ENCODE measurements around the gene CBARP. TPM values are rescaled to one million over a fixed set of nuclear protein-coding genes. Genes with fewer than 3 reads are reported as not detected.
A peak's percentile ranks its signal among the peaks of the same experiment; 100 is the strongest.

Gene CBARP
- total and polyA plus RNA-seq, 9 of the 15 experiments (the other 6 are each of a cell fraction or from before 2014, with no cell fraction given), result 0.03 to 8.9 (median 1.2) TPM; not detected in 1

DNA sequence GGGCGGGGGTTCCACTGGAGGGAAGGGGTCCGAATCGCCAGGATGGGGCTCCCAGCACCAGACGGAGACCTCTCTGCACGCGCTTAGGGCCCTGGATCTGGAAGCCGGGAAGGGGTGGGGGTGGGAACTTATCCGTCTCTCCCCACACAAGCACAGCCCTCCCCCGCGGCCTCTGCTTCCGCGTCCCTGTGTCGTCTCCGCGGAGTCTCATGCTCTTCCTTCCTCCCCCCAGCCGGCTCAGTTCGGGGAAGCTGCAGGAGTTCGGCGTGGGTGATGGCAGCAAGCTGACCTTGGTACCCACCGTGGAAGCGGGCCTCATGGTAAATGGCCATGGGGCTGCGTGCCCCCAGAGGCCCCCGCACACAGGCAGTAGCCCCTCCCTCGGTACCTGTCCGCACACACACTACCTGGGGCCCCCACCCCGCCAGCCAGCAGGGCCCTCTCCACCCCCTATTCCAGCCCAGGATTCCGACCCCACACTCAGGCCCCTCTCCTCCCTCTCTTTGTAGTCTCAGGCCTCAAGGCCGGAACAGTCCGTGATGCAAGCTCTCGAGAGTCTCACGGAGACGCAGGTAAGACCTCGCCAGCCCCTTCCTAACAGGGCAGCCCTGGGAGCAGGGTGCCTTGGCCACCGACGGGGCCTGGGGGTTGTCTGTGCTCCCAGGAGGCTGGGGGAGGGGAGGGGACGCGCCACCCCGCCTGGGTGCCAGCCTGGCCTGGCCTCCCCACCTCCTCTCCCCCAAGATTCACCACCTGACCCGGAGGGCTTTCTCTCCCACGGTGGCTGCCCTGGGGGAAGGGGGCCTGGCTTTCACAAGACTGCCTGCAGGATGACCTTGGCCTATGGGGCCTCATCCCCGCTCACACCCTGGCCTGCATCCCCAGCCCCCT lies 13.8 kb upstream of the CBARP start (continued):
- TF ChIP-seq, protein P1, sequence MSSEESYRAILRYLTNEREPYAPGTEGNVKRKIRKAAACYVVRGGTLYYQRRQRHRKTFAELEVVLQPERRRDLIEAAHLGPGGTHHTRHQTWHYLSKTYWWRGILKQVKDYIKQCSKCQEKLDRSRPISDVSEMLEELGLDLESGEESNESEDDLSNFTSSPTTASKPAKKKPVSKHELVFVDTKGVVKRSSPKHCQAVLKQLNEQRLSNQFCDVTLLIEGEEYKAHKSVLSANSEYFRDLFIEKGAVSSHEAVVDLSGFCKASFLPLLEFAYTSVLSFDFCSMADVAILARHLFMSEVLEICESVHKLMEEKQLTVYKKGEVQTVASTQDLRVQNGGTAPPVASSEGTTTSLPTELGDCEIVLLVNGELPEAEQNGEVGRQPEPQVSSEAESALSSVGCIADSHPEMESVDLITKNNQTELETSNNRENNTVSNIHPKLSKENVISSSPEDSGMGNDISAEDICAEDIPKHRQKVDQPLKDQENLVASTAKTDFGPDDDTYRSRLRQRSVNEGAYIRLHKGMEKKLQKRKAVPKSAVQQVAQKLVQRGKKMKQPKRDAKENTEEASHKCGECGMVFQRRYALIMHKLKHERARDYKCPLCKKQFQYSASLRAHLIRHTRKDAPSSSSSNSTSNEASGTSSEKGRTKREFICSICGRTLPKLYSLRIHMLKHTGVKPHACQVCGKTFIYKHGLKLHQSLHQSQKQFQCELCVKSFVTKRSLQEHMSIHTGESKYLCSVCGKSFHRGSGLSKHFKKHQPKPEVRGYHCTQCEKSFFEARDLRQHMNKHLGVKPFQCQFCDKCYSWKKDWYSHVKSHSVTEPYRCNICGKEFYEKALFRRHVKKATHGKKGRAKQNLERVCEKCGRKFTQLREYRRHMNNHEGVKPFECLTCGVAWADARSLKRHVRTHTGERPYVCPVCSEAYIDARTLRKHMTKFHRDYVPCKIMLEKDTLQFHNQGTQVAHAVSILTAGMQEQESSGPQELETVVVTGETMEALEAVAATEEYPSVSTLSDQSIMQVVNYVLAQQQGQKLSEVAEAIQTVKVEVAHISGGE (CRISPR knock-in tag; IDR thresholded peaks at IDR 0.05), result peak in 1 of 3 experiments; percentile 73; a peak in 1 of 6 replicates
- TF ChIP-seq ERF (CRISPR knock-in tag; IDR thresholded peaks at IDR 0.05) (no peak; the same call in 1 of the 2 replicates), KDM1A (IDR thresholded peaks at IDR 0.05) (no peak; a peak in 1 of 4 replicates), ARID2 (IDR thresholded peaks at IDR 0.05) (no peak), TAF15 (IDR thresholded peaks at IDR 0.05; ENCODE audit: low read depth, low read length) (no peak), FOXA1 (IDR thresholded peaks at IDR 0.05; ENCODE audit: borderline replicate concordance) (no peak), ZBED1 (IDR thresholded peaks at IDR 0.05) (no peak), MAZ (CRISPR knock-in tag; conservative IDR thresholded peaks at IDR 0.05 in 1 of 2, IDR thresholded peaks at IDR 0.05 in 1 of 2) (peak in 1 of 2 experiments; percentile 7; a peak in 2 of 4 replicates), FOXK2 (conservative IDR thresholded peaks at IDR 0.05 in 1 of 2, IDR thresholded peaks at IDR 0.05 in 1 of 2; ENCODE audit: low read depth in 2 of 2) (no peak), BDP1 (IDR thresholded peaks at IDR 0.05; ENCODE audit: insufficient read depth, insufficient read length) (no peak), NR2C1 (IDR thresholded peaks at IDR 0.05) (no peak), NR2C1 (tag; IDR thresholded peaks at IDR 0.05) (no peak)
- TF ChIP-seq, protein P2, sequence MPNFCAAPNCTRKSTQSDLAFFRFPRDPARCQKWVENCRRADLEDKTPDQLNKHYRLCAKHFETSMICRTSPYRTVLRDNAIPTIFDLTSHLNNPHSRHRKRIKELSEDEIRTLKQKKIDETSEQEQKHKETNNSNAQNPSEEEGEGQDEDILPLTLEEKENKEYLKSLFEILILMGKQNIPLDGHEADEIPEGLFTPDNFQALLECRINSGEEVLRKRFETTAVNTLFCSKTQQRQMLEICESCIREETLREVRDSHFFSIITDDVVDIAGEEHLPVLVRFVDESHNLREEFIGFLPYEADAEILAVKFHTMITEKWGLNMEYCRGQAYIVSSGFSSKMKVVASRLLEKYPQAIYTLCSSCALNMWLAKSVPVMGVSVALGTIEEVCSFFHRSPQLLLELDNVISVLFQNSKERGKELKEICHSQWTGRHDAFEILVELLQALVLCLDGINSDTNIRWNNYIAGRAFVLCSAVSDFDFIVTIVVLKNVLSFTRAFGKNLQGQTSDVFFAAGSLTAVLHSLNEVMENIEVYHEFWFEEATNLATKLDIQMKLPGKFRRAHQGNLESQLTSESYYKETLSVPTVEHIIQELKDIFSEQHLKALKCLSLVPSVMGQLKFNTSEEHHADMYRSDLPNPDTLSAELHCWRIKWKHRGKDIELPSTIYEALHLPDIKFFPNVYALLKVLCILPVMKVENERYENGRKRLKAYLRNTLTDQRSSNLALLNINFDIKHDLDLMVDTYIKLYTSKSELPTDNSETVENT (CRISPR knock-in tag; IDR thresholded peaks at IDR 0.05), result 0 out of 2 replicates have a peak, but pooled peaks have one; percentile 36
- TF ChIP-seq, protein P3, sequence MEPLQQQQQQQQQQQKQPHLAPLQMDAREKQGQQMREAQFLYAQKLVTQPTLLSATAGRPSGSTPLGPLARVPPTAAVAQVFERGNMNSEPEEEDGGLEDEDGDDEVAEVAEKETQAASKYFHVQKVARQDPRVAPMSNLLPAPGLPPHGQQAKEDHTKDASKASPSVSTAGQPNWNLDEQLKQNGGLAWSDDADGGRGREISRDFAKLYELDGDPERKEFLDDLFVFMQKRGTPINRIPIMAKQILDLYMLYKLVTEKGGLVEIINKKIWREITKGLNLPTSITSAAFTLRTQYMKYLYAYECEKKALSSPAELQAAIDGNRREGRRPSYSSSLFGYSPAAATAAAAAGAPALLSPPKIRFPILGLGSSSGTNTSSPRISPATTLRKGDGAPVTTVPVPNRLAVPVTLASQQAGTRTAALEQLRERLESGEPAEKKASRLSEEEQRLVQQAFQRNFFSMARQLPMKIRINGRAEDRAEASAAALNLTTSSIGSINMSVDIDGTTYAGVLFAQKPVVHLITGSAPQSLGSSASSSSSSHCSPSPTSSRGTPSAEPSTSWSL (CRISPR knock-in tag; IDR thresholded peaks at IDR 0.05; ENCODE audit: borderline replicate concordance), result no peak
- TF ChIP-seq, protein P4, sequence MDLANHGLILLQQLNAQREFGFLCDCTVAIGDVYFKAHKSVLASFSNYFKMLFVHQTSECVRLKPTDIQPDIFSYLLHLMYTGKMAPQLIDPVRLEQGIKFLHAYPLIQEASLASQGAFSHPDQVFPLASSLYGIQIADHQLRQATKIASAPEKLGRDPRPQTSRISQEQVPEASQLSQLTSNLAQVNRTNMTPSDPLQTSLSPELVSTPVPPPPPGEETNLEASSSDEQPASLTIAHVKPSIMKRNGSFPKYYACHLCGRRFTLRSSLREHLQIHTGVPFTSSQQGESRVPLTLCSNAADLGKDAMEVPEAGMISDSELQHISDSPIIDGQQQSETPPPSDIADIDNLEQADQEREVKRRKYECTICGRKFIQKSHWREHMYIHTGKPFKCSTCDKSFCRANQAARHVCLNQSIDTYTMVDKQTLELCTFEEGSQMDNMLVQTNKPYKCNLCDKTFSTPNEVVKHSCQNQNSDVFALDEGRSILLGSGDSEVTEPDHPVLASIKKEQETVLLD (IDR thresholded peaks at IDR 0.05), result 0 out of 2 replicates have a peak, but pooled peaks have one; percentile 10

Data from K562 (cell line).